Urothelium cell line (cell line): ENCODE results near the gene GGTLC3.
"Not testable (repeated sequence)": the region's sequence is repeated elsewhere in the genome, so short reads cannot be mapped to it uniquely, and the experiment has no call there.

Experiments
- DNase-seq: peaks from one replicate; pipeline ENCODE4 v3.0.0; 2011; ENCODE audit warnings: low spot score, mixed read lengths
- FAIRE-seq: peaks from 2 replicates; lab custom pipeline; 2011; peaks lifted over from hg19 to GRCh38; lab: Jason Lieb, UNC

The GGTLC3 gene

GRCh38 chr22:18518061-18518460 lies at the start of gene GGTLC3:
GGTLC3 (minus strand) TSS chr22:18518161; CDS start chr22:18517897, 264 bp downstream.
- not testable (repeated sequence) for FAIRE-seq

GRCh38 chr22:18560099-18560974 lies 42.4 kb upstream of the GGTLC3 start:
- DNase-seq, FAIRE-seq: not testable (repeated sequence)

More at GRCh38 chr22:18518061-18518460, at the start of gene GGTLC3:
- not testable (repeated sequence) for DNase-seq

GRCh38 chr22:18558939-18559338 lies 41.0 kb upstream of the GGTLC3 start:
- not testable (repeated sequence) for FAIRE-seq, DNase-seq

- DNase-seq, result not testable (repeated sequence)
Observed at GRCh38 chr22:18558516-18558915, 40.6 kb upstream of the GGTLC3 start.

GRCh38 chr22:18554280-18555256 lies 36.6 kb upstream of the GGTLC3 start:
- FAIRE-seq, DNase-seq: not testable (repeated sequence)

More at GRCh38 chr22:18558516-18558915, 40.6 kb upstream of the GGTLC3 start:
- not testable (repeated sequence) for FAIRE-seq

GRCh38 chr22:18552839-18553597 lies 35.1 kb upstream of the GGTLC3 start:
- not testable (repeated sequence) for FAIRE-seq, DNase-seq

- not testable (repeated sequence) for FAIRE-seq, DNase-seq
Observed at GRCh38 chr22:18551046-18551445, 33.1 kb upstream of the GGTLC3 start.

- not testable (repeated sequence) for DNase-seq, FAIRE-seq
Observed at GRCh38 chr22:18549458-18550179, 31.7 kb upstream of the GGTLC3 start.

GRCh38 chr22:18544615-18545014 lies 26.7 kb upstream of the GGTLC3 start:
- DNase-seq, FAIRE-seq: not testable (repeated sequence)

GRCh38 chr22:18543400-18543799 lies 25.4 kb upstream of the GGTLC3 start:
- FAIRE-seq, DNase-seq: not testable (repeated sequence)

- not testable (repeated sequence) for DNase-seq, FAIRE-seq
Observed at GRCh38 chr22:18539994-18540393, 22.0 kb upstream of the GGTLC3 start.

- not testable (repeated sequence) for FAIRE-seq
Observed at GRCh38 chr22:18534315-18534714, 16.4 kb upstream of the GGTLC3 start.

GRCh38 chr22:18533633-18534032 lies 15.7 kb upstream of the GGTLC3 start:
- FAIRE-seq, result not testable (repeated sequence)

More at GRCh38 chr22:18534315-18534714, 16.4 kb upstream of the GGTLC3 start:
- DNase-seq, result not testable (repeated sequence)

GRCh38 chr22:18529416-18530145 lies 11.6 kb upstream of the GGTLC3 start:
- FAIRE-seq, result not testable (repeated sequence)

More at GRCh38 chr22:18533633-18534032, 15.7 kb upstream of the GGTLC3 start:
- not testable (repeated sequence) for DNase-seq

GRCh38 chr22:18528597-18529415 lies 10.8 kb upstream of the GGTLC3 start:
- FAIRE-seq, DNase-seq: not testable (repeated sequence)

More at GRCh38 chr22:18529416-18530145, 11.6 kb upstream of the GGTLC3 start:
- not testable (repeated sequence) for DNase-seq

- not testable (repeated sequence) for FAIRE-seq, DNase-seq
Observed at GRCh38 chr22:18527752-18528596, 10.0 kb upstream of the GGTLC3 start, which contains the start of gene TMEM191B. TMEM191B (plus strand) TSS chr22:18527802; CDS start chr22:18527981, 179 bp downstream.
